ENCODE measurements around the gene PRR12. TPM values are rescaled to one million over a fixed set of nuclear protein-coding genes. Genes with fewer than 3 reads are reported as not detected.
A peak's percentile ranks its signal among the peaks of the same experiment; 100 is the strongest.

Gene PRR12
- polyA plus RNA-seq, 1 experiment = 0.36 TPM

GRCh38 chr19:49663224-49663623 is 72.2 kb downstream of the PRR12 start:
- no peak overlapping the region for H3K27ac ChIP-seq (ENCODE audit: low read depth, low read length)
- H3K27me3 ChIP-seq (ENCODE audit: control insufficient read depth, insufficient read depth, low read length) = no peaks in the 10 kb centered on the region
- H3K9me3 ChIP-seq (ENCODE audit: control insufficient read depth, insufficient read depth, low read length) = no peaks in the 10 kb centered on the region; the same call in 1 of the 2 replicates
- no peak overlapping the region for H3K4me3 ChIP-seq (ENCODE audit: low read depth, low read length)
- ChIA-PET POLR2A (interaction anchor here (1.3 to 1.8 kb wide), 2 partner anchors 23 to 49 kb away, joined by 3 to 8 read pairs; partner anchors contain the start of gene RRAS), CTCF (interaction anchor here (0.6 kb wide), 1 partner anchor 187 kb away, joined by 3 read pairs; no protein-coding TSS in a partner anchor)
- TF ChIP-seq CTCF (IDR thresholded peaks at IDR 0.05; ENCODE audit: low read depth, low read length) = no peak
- DNase-seq (ENCODE audit: low read depth, low spot score) = no peak

DNA sequence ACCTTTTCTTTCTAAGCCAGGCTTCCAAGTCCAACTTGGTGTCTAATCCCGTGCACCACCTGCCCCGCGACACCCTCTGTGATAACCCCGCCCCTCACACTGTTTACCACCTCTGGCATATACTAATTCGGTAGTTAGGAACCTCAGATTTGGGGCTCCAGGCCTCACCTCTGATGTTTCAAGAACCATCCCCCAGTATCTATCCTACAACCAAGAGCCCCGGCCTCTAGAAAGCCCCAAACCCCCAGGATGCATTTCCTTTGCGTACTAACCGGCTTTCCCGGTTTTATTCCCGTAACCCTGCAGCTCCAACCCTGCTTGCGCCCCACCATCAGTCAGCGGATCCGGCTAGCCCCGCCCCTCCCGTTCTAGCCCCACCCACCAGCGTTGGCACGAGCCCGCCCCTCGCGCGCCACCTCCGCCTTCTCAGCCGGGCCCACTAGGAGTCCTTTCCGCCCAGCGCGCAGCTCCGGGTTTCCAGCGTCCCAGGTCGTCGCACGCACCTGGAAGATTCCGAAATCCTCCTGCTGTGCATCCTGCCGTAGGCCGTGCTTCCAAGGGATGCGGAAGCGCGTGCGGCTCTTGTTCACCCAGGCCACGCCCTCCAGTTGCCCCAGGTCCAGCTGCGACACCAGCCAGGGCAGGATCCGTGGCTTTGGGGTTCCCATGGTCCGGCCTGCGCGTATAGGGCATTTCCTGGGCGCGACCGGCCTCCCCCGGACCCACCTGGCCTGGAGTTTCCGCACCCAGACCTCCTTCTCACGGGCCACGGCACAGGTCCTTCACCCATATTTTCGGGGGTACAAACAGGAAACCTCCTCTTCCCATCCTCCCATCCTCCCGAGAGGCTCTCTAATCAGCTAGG is 73.4 kb downstream of the PRR12 start:
- Histone ChIP-seq H3K4me3 (ENCODE audit: low read depth, low read length) (peak overlapping the region; percentile 93), H3K27ac (ENCODE audit: low read depth, low read length) (peak overlapping the region; percentile 75), H3K9me3 (ENCODE audit: control insufficient read depth, insufficient read depth, low read length) (no peaks in the 10 kb centered on the region; the same call in 1 of the 2 replicates), H3K27me3 (ENCODE audit: control insufficient read depth, insufficient read depth, low read length) (no peaks in the 10 kb centered on the region)
- TF ChIP-seq CTCF (IDR thresholded peaks at IDR 0.05; ENCODE audit: low read depth, low read length) = no peak; the same call in 1 of the 2 replicates
- POLR2A ChIA-PET = interaction anchor here (0.5 to 1.8 kb wide), 8 partner anchors 11 to 173 kb away, joined by 3 to 14 read pairs (median 4); partner anchors contain the start of genes PRMT1, RRAS and SCAF1
- CTCF ChIA-PET = interaction anchor here (1.1 kb wide), 1 partner anchor 9 kb away, joined by 4 read pairs; no protein-coding TSS in a partner anchor
- no peak for DNase-seq (ENCODE audit: low read depth, low spot score)

DNA sequence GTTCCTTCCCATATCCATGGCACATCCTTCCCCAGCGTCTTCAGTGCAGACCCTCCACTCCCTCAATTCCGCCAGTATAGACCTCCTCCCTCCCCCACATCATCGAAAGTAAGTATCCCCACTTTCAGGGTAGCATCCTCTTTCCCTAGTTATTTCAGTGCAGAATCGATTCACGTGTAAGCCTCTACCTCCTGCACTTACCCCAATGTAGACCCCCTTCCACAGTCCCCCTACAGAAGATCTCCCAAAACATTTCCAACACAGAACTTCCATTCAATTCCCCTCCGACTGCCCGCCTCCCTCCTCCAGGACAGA is 74.0 kb downstream of the PRR12 start:
- no peak for DNase-seq (ENCODE audit: low read depth, low spot score)
- TF ChIP-seq CTCF (IDR thresholded peaks at IDR 0.05; ENCODE audit: low read depth, low read length) = no peak
- no peaks in the 10 kb centered on the region; the same call in 1 of the 2 replicates for H3K9me3 ChIP-seq (ENCODE audit: control insufficient read depth, insufficient read depth, low read length)
- peak overlapping the region; percentile 75 for H3K27ac ChIP-seq (ENCODE audit: low read depth, low read length)
- POLR2A ChIA-PET = interaction anchor here (0.7 to 1.8 kb wide), 6 partner anchors 11 to 75 kb away, joined by 3 to 14 read pairs (median 5); partner anchors contain the start of genes PRMT1 and RRAS
- H3K27me3 ChIP-seq (ENCODE audit: control insufficient read depth, insufficient read depth, low read length) = no peaks in the 10 kb centered on the region
- CTCF ChIA-PET = interaction anchor here (1.1 kb wide), 1 partner anchor 8 kb away, joined by 4 read pairs; no protein-coding TSS in a partner anchor
- peak overlapping the region; percentile 93 for H3K4me3 ChIP-seq (ENCODE audit: low read depth, low read length)

DNA sequence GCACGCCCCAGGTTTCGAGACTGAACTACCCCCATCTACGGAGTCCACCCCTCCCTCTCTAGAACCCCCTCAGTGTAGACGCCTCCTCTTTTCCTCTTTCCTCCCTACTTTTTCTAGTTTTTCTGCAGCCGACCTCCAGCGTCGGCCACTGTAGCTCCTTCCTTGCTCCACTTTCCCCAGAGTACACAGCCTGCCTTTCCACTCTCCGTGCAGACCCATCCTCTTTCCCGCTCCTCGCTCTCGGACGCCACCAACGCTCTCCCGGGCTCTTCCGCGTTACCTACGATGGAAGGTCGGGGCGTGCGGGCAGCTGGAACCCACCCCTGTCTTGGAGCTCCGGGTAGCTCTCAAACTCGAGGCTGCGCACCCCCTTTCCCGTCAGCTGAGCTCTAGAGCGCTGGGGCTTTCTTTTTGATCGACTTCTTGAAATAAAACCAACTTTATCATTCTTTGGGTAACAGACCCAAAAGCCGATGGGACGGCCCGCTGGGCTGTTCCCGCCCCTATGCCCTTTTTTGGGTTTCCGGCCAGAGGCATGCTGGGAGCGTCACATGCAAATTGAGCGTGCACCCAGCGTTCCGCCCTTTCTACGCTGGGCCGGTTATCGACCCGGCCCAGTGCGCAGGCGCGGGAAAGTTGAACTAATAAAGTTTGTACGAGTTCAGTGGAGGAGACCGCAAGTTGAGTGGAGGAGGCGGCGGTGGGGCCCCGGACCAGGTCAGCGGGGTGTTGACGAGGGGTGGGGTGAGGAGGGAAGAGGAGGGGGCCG is 74.6 kb downstream of the PRR12 start, which contains the start of the genes BCL2L12 and IRF3:
Gene BCL2L12 (plus strand): TSS at position 583 of the 769 bp plus-strand sequence. CDS start 760 bp downstream, outside the sequence.
Gene IRF3 (minus strand): TSS at position 507 of the 769 bp plus-strand sequence. CDS start 1,019 bp downstream, outside the sequence.
- ChIA-PET CTCF (no interaction called here), POLR2A (interaction anchor here (0.8 to 1.1 kb wide), 4 partner anchors 11 to 75 kb away, joined by 3 to 6 read pairs (median 4); partner anchors contain the start of gene RRAS)
- peak within 1 kb of the TSS; percentile 75 for H3K27ac ChIP-seq (ENCODE audit: low read depth, low read length)
- no peak for TF ChIP-seq CTCF (IDR thresholded peaks at IDR 0.05; ENCODE audit: low read depth, low read length)
- H3K4me3 ChIP-seq (ENCODE audit: low read depth, low read length) = peak within 1 kb of the TSS; percentile 93
- DNase-seq (ENCODE audit: low read depth, low spot score) = peak; percentile 91
- no peaks in the 10 kb centered on the region; the same call in 1 of the 2 replicates for H3K9me3 ChIP-seq (ENCODE audit: control insufficient read depth, insufficient read depth, low read length)
- no peaks in the 10 kb centered on the region for H3K27me3 ChIP-seq (ENCODE audit: control insufficient read depth, insufficient read depth, low read length)

Measured in AG04450 (cell line).